HG02870 (cell line): ENCODE measurements around the gene TUT1.

Experiments
- ATAC-seq: cut with Tn5 transposase; IDR thresholded peaks from one replicate; pipeline ENCODE4 v1.9.1; 2021; ENCODE audit warnings: mild to moderate bottlenecking, moderate library complexity; ENCODE audit not compliant: unreplicated experiment

TUT1 gene

DNA sequence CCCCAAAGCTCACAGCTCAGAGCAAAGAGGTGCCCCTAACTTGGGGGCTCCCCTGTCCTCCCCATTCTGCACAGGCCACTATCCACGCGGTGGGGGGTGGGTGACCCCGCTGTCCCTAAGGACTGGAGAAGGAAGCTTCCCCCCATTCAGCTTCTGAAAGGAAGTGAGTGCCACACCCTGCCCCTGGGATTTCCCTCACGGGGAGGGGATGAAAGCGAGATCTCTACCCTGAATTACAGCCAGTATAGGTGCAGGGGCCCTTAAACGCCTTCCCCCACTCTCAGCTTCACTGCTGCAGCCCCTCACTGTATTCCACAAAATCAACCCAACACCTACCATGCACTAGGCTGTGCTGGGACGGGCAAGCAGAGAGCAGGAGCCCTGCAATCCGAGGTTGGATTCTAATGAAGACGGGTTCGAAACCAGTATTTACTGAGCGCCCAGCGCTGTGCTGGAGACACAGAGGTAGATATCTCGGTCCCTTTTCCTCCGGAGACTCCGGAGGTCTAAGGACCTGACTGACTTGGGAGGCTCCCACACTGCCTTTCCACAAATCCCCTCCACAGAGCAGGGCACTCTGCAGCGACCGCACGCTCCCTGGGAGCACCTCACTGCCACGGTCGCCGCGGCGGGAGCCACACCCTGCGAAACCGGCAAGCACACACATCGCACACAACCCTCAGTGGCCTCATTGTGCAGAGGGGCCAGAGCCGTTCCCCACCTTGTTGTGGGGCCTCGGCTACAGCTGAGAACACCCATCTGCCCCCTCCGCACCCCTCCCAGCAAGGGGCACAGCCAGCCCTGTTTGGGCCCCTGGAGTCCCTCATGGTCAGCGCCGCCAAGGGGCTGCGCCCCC, 46.5 kb downstream of the TUT1 start:
- no peak for ATAC-seq

DNA sequence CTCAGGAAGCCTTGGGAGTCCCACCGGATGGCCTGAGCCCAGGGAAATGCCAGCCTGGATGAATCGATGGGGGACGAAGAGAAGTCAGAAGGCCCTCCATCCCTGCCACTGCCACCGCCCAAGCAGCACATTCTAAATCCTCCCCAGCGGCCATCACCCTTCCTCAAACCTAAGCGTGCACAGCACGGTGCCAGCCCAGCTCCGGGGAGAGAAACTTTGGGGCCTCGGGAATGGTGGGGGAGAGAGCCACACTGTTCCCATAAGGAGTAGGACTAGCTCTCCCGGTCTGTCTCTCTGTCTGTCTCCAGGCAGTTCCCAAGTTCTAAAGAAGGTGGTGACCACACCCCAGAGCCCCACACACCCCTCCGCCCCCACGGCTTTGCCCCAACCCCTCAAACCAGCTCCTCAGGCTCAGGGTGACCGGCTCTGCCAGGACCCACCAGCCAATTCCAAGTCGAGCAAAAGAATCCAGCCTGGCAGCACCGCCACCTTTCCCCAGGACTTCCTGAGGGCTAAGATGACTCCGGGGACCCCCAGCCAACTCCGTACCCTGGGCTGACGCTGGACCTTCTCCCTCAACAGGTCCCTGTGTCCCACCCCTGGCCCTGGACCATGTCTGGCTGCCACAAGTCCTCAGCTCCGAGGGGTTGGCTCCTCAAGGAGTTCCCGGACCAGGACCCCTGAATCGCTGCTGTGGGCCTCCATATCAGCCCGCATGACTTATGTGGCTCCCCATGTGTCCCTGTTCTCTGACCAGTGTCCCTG, 47.5 kb downstream of the TUT1 start:
- no peak for ATAC-seq

DNA sequence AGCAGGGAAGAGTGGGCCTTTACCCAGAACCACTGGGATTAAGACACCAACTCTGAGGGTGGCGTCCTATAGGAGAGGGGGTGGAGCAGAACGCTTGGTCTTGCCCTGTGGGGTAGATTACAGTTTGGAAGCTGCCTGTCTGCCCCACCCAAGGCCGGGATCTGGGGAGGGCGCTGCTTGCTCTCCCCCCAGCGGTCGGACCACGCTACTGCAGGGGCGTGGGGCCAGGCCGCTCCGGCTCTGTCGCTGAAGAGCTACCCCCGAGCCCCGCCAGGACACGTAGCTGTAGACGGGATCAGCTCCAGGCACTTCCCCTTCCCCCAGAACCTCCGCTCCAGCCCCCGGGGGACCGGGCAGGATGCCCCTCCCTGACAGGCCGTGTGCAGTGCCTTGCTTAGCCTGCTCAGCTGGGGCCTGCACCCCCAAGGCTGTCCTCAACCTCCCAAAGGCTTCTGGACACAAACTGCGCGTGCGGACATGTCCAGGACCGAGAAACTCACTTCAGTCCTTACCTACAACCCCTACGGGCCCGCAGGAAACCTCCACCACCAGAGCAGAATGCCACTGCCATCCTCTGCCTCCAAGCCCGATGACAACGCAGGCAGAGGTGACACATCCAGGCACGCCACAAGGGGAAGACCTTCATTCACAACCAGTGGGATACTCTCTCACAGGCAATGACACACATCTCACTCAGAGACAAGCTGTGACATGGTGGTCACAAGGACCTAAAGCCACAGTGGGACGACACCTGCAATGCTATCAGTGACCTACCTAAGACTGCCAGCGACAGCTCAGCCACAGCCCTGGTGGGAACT, 48.4 kb downstream of the TUT1 start:
- no peak for ATAC-seq

DNA sequence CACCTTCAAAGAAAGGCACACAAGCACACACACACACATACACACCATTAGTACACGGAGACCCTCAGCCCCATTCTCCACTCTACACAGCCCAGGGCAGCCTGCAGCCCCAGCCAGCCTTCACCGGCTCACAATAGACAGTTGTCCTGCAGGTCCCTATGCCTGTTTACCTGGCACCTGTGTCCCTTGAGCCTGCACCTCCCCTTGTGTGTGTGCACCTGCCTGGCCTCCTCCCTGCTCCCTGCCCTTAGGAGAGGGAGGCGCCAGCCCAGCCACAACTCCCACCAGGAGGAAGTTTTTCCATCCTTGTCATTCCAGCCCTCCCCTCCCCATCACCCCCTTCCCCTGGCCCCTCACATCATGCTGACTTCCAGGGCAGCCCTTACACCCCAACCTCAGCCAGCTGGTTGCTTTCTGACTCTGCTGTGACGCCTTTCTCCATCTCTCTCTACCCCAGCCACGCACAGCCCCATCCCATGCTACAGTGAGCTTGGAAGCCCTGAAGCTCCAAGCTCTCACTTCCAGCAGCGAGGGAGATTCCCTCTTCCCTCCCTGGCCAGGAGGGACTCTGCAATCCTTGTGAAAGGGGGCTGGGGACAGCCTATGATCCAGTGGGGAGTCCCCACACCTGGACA, 49.1 kb downstream of the TUT1 start:
- ATAC-seq: no peak

DNA sequence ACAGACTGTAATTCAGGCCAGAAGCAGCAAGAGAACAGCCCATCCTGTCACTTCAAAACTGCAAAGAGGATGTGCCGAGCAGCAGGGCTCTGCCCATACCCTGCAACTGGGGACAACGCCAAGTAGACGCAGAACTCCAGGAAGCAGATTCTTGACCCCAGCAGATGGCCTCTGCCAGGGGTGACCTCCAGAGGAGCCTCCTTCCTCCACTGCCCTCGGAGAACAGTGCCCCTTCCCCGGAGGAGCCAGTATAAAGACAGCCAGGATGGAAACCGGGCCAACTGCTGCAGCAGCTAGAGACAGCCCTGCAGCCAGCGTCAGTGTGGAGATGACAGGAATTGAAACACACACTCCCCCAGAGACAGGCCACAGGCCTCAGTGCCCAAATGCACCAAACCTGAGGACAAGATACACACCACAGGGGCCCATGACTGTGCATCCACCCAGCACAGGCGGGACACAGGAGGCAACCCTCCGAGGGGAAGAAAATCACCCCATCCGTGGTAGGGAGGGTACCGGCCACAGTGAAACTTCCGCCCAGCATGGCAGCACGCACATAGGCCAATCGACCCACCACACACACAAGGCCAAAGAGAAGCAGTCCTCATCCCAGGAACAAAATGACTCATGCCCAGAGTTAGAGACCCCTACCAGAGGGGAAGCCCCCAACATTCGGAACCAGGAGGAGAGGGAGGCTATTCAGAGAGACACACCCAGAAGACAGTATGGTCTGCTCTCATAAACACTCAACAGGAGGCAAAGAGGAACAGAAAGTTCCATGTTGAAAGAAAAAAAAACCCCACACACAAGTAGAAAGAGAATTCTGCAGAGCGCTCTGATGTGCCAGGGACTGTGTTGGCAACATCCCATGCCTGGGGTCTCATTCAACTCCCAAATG, 50.3 kb downstream of the TUT1 start:
- peak; percentile 53 for ATAC-seq

DNA sequence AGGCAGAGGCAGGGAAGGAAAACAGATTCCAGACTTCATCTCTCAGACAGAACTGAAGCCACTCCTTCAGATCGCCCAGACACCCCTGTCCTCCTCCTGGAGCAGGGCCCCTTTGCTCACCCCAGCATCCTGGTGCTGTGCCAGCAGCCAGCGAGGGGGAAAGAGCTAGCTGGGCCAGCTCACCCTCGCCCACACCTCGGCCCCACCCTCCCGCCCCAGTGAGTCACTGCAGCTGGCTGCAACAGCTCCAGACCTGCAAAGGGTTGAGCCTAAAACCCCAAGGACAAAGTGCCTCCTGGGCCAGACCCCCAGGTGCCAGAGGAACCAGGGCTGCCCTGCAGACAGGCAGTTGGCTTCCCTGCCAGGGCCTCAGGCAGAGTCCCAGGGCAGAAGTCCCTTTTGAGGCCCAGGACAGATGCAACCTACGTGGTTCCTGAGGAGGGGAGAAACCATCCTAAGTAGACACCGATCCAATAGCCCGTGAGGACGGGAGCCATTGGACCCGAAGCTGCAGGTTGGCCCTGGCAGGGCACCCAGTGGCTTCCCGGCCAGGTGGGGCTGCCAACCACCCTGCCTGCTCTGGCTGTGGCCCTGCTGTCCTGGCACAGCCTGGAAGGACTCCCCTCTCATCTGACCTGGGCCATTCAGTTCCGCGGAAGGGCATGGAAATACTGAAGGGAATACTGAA, 51.9 kb downstream of the TUT1 start:
- no peak for ATAC-seq

DNA sequence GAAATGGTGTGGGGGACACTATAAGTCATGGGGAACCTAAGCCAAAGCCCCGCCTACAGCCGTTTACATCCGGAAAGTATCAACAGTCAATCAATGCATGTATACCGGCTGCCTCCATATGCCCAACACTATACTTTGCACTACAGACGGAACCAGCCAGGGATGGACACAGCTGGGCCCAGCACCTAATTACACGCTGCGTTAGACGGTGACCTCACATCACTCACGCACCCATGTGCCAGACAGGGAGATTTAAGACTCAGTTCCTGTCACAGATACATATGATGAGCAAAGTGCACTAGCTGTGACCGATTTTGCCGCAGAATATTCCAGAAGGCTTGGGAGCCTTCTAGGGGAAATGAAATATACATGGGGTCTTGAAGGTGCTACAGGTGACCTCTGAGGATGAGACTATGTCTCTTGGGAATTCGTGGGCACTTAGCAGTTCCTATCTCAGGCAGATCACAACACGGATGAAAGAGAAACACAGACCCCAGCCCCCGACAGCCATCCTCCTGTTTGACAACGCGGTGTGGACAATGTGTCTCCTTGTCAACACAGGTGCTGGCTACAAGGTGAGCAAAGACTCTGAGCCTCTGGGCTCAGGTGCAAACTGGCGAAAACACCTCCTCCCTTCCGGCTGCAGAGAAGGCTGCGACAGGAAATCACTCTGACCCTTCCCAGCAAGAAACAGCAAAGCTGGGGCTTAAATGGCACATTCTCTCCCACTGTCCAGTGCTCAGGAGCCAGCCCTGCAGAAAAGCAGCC, 52.7 kb downstream of the TUT1 start:
- ATAC-seq: no peak

DNA sequence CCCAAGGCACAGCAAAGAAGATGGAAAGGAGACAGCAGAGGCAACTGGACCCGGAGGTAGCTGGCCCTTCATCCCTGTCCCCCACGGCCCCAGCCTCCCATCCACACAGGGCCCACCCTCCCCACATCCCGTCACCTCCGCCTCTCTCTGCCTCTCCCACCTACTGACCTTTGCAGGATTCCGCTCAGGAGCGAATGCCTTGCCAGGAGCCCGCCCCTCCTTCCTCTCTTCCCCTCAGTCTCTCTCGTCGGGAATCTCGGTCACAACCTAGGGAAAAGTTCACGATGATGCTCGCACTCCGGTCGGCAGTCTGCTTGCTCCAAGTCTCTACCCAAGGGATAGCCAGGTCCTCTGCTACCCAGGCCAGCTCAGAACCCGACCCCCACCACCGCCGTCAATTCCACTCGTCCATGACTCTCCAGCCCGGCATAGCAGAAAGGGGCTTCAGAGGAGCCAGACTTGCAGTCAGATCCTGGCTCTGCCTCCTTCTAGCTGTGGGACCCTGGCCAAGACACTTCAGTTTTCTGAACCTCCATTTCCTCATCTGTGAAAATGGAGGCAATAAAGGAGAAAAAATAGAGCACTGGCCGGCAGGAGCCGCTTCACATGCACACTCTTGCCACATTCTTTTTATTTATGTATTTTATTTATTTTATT, 54.9 kb downstream of the TUT1 start:
- ATAC-seq: no peak

DNA sequence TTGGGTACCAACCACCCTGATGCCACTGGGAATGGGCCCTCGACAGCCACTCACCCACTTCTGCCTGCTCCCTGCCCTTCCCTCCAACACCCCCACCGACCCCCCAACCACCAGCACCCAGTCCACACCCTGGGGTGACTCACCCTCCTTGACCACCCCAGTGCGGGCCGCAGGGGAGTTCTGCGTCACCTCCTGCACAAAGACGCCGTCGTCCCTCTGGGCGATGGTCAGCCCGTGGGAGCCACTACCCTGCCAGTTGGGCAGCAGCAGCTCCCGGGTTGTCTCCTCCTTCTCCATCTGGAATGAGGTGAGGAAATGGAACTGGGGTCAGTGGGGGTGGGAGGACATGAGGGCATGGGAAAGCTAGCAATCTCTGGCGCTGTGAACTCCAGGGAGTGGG, 55.5 kb downstream of the TUT1 start:
- ATAC-seq: no peak

DNA sequence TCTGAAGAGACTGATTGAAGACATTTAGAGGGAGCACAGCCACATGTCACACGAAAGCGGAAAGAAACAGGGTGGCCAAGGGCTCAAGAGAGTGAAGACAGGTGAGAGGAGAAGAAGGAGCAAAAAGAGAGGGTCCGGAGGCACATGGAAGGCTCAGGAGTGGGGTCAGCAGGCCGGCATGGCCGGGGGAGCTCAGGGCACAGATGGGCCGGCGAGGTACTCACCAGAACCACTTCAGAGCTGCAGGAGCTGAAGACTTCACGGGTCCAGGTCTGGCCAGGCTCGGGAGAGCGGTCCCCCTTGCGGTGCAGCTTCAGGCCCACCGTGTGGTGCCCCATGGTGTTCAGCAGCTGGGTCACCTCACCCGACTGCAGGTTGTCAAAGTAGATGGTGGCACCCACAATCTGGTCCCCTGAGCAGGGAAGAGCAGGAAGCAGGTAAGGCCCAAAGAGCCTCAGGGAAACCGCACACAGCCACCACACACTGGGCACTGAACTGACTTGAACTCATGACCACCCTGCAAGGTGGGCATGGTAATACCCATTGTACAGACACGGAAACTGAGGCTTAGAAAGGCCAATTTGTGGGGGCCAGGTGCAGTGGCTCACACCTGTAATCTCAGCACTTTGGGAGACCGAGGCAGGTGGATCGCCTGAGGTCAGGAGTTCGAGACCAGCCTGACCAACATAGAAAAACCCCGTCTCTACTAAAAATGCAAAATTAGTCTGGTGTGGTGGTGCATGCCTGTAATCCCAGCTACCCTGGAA, 56.4 kb downstream of the TUT1 start:
- ATAC-seq: no peak

DNA sequence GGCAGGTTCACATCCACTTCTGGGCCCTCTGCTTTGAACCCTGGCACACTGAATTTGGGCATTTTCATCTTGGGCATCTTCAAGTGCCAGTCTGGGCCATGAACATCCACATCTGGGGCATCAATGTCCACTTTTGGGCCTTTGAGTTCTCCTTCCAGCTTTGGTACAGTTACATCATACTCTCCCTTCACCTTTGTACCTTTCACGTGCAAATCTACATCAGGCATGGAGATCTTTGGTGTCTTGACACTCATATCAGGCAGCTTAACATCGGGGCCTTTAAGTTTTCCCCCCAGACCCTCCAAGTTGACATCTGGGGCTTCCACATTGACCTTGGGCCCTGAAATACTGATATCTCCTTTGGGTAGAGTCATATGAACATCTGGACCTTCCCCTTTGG, 59.2 kb downstream of the TUT1 start:
- no peak for ATAC-seq
